ENCODE measurements around the gene CCDC63.

DNA sequence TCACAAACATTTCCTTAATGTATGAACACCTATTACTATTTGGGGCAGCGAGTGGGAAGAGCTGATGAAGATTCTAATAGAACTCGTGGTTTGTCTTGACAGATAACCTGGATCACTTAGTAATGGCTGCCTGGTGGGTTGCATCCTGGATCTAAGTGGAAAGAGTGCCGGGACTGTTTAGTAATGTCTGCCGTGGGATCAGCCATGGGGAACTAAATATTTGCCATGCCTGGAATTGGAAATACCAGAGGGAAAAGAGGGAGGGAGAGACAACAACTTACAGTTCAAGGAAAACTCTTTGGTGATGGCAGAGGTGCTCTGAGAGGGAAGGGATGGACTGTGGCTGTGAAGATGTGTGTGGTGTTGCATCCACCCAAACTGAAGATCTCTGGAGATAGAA, 21.3 kb upstream of the CCDC63 start:
- no peak for TF ChIP-seq POLR2A (IDR thresholded peaks at IDR 0.05)
- TF ChIP-seq, protein P1, sequence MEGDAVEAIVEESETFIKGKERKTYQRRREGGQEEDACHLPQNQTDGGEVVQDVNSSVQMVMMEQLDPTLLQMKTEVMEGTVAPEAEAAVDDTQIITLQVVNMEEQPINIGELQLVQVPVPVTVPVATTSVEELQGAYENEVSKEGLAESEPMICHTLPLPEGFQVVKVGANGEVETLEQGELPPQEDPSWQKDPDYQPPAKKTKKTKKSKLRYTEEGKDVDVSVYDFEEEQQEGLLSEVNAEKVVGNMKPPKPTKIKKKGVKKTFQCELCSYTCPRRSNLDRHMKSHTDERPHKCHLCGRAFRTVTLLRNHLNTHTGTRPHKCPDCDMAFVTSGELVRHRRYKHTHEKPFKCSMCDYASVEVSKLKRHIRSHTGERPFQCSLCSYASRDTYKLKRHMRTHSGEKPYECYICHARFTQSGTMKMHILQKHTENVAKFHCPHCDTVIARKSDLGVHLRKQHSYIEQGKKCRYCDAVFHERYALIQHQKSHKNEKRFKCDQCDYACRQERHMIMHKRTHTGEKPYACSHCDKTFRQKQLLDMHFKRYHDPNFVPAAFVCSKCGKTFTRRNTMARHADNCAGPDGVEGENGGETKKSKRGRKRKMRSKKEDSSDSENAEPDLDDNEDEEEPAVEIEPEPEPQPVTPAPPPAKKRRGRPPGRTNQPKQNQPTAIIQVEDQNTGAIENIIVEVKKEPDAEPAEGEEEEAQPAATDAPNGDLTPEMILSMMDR (IDR thresholded peaks at IDR 0.05), result no peak
- no peak for TF ChIP-seq POLR2AphosphoS5 (IDR thresholded peaks at IDR 0.05)

Measured in breast epithelium (tissue), 3 donors.